Progenitor cell of endocrine pancreas (in vitro differentiated cells): ENCODE measurements around the gene ATRN. TPM values are rescaled to one million over a fixed set of nuclear protein-coding genes. Genes with fewer than 3 reads are reported as not detected.

Source experiments
- DNase-seq: peaks from one replicate; pipeline ENCODE4 v3.0.0; 2021; ENCODE audit warnings: low spot score; ENCODE audit not compliant: unreplicated experiment
- H3K27ac Mint-ChIP-seq: 2 replicates; pipeline ENCODE4 v1.8.0; 2021; ENCODE audit warnings: mild to moderate bottlenecking, moderate library complexity, mixed read lengths
- H3K27me3 Mint-ChIP-seq: 2 replicates; pipeline ENCODE4 v1.8.0; 2021; ENCODE audit warnings: mixed read lengths
- H3K36me3 Mint-ChIP-seq: 2 replicates; pipeline ENCODE4 v1.8.0; 2022; ENCODE audit warnings: mixed read lengths; ENCODE audit not compliant: insufficient read depth
- H3K4me1 Mint-ChIP-seq: 2 replicates; pipeline ENCODE4 v1.8.0; 2021; ENCODE audit warnings: low read depth, mixed read lengths
- H3K4me3 Mint-ChIP-seq: 2 replicates; pipeline ENCODE4 v1.8.0; 2021; ENCODE audit warnings: low read depth, mild to moderate bottlenecking, moderate library complexity, mixed read lengths
- H3K9me3 Mint-ChIP-seq: 2 replicates; pipeline ENCODE4 v1.8.0; 2021; ENCODE audit warnings: low read depth, mixed read lengths
- CTCF ChIP-seq: fragments of 200-600 bp; sonication (generic); IDR thresholded peaks from one replicate; pipeline ENCODE4 v1.5.0; 2021; ENCODE audit warnings: antibody characterized with exemption, mild to moderate bottlenecking; ENCODE audit not compliant: unreplicated experiment
- total RNA-seq: library from RNA; stranded (reverse); gene quantifications from 2 replicates; pipeline ENCODE4 v1.2.1, GENCODE V29; 2021

Gene ATRN
- total RNA-seq, 1 donor from 2014 or later = 54.5 TPM

GRCh38 chr20:3545401-3545925 is 74.6 kb downstream of the ATRN start:
- Mint-ChIP-seq H3K4me1 (peaks cover 11% of the 10 kb centered on the region), H3K36me3 (peaks cover 18% of the 10 kb centered on the region), H3K4me3 (no peak overlapping the region), H3K9me3 (no peaks in the 10 kb centered on the region), H3K27ac (no peak overlapping the region), H3K27me3 (no peaks in the 10 kb centered on the region)
- no peak for TF ChIP-seq CTCF
- no peak for DNase-seq

- peaks cover 11% of the 10 kb centered on the region for H3K4me1 Mint-ChIP-seq
- TF ChIP-seq CTCF = no peak
- no peak overlapping the region for H3K27ac Mint-ChIP-seq
- peaks cover 21% of the 10 kb centered on the region for H3K36me3 Mint-ChIP-seq
- no peak for DNase-seq
- no peaks in the 10 kb centered on the region for H3K9me3 Mint-ChIP-seq
- no peak overlapping the region for H3K4me3 Mint-ChIP-seq
- no peaks in the 10 kb centered on the region for H3K27me3 Mint-ChIP-seq
These were observed 77.1 kb downstream of the ATRN start for GRCh38 chr20:3547906-3548305.

GRCh38 chr20:3550837-3551236 is 80.0 kb downstream of the ATRN start:
- H3K36me3 Mint-ChIP-seq = peaks cover 23% of the 10 kb centered on the region
- no peak for DNase-seq
- no peak for TF ChIP-seq CTCF
- H3K4me3 Mint-ChIP-seq = no peak overlapping the region
- H3K9me3 Mint-ChIP-seq = peaks cover 5% of the 10 kb centered on the region
- no peaks in the 10 kb centered on the region for H3K27me3 Mint-ChIP-seq
- no peak overlapping the region for H3K27ac Mint-ChIP-seq
- H3K4me1 Mint-ChIP-seq = peaks cover 11% of the 10 kb centered on the region

- Mint-ChIP-seq H3K4me1 (peaks cover 11% of the 10 kb centered on the region), H3K36me3 (peaks cover 19% of the 10 kb centered on the region), H3K27me3 (no peaks in the 10 kb centered on the region), H3K9me3 (peaks cover 5% of the 10 kb centered on the region), H3K27ac (no peak overlapping the region), H3K4me3 (no peak overlapping the region)
- no peak for TF ChIP-seq CTCF
- DNase-seq = no peak
These were observed 81.0 kb downstream of the ATRN start for GRCh38 chr20:3551681-3552434.

- Mint-ChIP-seq H3K4me3 (no peak overlapping the region), H3K36me3 (peaks cover 13% of the 10 kb centered on the region), H3K4me1 (peaks cover 4% of the 10 kb centered on the region), H3K9me3 (peaks cover 5% of the 10 kb centered on the region), H3K27ac (no peak overlapping the region), H3K27me3 (no peaks in the 10 kb centered on the region)
- DNase-seq = no peak
- TF ChIP-seq CTCF = no peak
These were observed 82.8 kb downstream of the ATRN start for GRCh38 chr20:3553663-3554062.
